GM19452 (cell line): ENCODE measurements around the gene PIGL.
"Not testable (repeated sequence)": the region's sequence is repeated elsewhere in the genome, so short reads cannot be mapped to it uniquely, and the experiment has no call there.

Source experiments
- ATAC-seq: cut with Tn5 transposase; IDR thresholded peaks from one replicate; pipeline ENCODE4 v1.9.1; 2021; ENCODE audit not compliant: unreplicated experiment

Gene PIGL

DNA sequence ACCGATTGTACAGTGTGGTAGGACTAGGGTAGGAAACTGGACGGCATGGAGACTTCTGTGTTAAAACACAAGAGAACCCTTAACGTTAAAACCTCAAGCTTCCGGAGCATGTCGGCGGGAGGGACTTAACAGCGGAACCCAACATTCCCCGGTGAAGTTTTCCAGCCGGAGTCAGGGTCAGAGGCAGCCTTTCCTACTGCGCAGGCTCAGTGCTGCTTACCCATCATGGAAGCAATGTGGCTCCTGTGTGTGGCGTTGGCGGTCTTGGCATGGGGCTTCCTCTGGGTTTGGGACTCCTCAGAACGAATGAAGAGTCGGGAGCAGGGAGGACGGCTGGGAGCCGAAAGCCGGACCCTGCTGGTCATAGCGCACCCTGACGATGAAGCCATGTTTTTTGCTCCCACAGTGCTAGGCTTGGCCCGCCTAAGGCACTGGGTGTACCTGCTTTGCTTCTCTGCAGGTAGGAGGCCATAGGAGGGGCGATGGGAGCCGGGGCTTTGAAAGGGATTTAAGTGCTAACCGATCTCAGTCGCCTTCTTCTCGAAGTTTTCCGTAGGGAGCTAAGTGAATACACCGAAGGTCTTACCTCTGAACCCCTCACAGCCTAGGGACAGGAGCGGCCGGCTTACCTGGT is at the start of gene PIGL:
Gene PIGL, plus strand, starts transcription at position 209 of the 634 bp plus-strand sequence. Its CDS starts 17 bp downstream, at position 226.
- ATAC-seq, result peak; percentile 34

DNA sequence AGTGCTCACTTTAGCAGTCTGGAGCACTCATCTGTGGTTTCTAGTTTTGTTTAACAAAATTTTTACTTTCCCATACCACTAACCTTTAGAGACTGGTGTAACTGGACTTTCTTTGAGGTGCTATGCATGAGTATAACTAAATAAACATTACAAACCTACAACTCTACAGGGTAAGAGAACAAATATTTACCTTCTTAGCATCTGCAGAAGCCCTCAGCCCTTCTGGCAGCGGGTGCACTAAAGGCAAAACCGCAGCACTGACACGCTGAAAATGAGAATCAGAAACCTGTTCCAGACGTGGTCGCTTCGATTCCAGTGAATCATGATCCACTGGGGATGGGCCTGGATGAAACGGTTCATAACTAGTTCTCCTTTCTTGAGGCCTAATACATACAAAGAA is 45.4 kb upstream of the PIGL start:
- no peak for ATAC-seq

DNA sequence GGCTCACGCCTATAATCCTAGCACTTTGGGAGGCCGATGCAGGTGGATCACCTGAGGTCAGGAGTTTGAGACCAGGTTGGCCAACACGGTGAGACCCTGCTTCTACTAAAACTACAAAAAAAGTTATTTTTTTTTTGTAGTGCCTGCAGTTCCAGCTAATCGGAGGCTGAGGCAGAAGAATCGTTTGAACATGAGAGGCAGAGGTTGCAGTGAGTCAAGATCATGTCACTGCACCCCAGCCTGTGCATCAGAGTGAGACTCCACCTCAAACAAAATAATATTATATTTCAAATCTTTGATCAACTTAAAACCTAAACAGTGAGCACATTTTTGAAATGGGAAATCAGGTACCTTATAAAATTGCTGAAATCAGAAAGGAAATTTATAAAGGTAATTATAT is 38.2 kb upstream of the PIGL start:
- ATAC-seq, result no peak

DNA sequence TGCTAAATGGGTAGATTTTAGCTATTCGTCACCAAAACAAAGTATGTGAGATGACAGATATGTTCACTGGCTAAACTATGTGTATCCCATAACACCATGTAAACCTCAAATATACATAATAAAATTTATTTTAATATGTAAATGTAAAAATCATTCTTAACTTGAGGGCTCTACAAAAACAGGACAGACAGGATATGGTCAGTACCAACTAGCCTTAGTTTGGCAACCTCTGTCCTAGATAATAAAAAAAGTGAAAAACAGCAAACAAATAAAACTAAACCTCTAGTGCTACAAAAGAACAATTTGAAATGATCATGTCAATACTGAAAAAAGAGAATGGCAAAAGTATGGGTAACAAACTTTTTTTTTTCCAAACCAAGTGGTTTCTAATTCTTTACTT is 35.4 kb upstream of the PIGL start:
- no peak for ATAC-seq

DNA sequence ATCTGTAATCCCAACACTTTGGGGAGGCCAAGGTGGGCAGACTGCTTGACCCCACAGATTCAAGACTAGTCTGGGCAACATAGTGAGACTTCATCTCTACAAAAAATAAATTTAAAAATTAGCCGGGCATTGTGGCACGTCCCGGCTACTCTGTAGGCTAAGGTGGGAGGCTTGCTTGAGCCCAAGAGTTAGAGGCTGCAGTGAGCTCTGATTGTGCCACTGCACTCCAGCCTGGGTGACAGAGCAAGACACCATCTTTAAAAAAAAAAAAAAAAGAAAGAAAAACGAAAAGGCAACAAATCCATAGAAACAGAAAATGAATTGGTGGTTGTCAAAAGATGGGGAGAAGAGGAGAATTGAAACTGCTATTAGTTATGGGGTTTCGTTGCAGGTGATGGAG is 29.4 kb upstream of the PIGL start:
- no peak for ATAC-seq

DNA sequence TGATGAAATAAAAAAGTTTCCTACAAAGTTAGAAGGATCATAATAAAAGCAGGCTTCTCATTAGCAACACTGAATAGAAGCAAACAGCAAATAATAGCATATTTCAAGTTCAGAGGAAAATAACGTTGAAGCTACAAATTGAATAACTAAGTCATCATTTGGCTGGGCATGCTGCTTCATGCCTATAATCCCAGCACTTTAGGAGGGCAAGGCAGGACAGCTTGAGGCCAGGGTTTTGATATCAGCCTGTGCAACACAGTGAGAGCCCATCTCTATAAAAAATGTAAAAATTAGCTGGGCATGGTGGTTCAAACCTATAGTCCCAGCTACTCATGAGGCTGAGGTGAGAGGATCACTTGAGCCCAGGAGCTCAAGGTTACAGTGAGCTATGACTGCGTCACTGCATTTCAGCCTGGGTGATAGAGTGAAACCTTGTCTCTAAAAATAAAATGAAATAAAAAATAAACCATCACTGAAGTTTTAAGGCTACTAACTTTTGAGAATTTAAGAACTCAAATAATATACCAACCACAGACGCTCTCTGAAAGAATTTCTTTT is 27.1 kb upstream of the PIGL start:
- no peak for ATAC-seq

DNA sequence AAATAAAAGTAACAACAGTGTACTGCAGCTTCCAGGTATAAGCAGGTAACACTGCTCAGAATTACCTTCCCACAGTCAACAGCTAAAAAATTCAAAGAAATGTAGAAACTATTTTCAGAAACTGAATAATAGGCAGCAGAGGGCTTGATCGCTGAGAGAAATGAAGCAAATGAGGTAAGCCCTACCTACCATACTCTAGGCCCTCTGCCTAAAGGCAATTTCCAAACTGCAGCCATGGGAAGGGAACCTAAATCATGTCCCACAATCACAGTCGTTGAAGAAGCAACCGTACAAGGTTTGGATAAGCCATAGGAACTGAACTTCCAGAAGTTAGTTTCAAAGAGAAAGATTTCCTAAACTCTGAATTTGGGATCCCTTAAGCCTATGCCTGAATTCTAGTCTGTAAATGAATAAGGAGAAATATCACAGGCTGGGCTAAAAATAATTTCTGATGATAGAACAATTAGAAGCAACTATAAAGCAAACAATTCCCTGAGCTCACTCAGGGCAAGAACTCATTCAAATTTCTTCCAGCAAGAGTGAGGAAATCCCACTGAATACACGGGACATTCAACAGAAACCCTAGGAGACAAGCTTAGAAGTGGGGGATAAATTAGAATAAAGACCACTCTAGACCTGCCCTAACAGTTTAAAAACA is 26.2 kb upstream of the PIGL start:
- no peak for ATAC-seq

DNA sequence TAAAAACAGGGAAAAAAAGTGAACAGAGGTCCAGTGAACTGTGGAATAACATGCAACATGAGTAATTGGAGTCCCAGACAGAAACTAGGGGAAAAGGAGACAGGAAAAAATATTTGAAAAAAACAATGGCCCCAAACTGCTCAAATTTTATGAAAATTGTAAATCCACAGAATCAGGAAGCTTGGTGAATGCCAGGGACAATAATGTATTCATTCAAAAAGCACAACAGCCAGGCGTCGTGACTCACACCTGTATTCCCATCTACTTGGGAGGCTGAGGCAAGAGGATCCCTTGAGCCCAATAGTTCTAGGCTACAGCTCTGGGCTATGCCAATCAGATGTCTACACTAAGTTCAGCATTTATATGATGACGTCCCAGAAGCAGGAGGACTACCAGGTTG is 25.4 kb upstream of the PIGL start:
- no peak for ATAC-seq

DNA sequence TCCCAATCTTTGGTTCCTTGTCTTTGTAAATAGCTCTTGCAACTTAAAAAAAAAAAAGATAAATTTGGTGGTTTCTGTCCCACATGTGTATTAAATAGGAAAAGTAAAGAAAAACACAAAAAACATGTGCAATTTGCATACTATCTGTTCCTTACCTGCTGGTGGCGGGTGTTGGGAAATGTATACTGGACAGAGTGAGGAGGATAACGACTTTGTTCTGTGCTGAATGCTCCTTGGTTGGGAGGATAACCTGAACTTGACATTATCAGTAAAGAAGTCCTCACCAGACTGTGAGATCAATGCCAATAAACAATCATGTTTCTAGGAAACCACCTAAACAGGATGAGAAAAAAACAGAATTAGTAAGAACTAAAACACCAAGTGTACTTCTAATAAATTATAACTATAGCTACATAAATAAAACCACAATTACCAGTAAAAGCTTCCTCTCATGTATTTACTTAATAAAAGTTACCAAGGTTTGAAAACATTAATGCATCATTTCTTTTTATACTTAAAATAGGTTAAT is 22.6 kb upstream of the PIGL start:
- ATAC-seq, result not testable (repeated sequence)

DNA sequence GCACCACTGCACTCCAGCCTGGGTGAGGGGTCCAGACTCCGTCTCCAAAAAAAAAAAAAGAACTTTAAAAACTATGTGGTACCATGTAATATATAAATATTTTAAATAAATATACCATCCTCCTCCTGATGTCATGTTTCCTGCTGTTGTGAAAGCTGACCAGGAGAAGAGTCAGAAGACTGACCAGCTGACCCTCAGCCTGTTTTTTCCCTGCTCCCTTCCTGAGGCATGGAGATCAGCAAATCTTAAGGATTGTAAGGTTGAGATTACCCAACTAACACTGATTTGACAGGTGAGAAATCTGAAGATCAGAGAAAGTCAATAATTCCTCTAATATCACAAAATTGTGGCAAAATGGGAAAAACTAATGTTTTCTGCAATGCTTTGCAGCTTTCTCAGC is 19.7 kb upstream of the PIGL start:
- ATAC-seq, result no peak

DNA sequence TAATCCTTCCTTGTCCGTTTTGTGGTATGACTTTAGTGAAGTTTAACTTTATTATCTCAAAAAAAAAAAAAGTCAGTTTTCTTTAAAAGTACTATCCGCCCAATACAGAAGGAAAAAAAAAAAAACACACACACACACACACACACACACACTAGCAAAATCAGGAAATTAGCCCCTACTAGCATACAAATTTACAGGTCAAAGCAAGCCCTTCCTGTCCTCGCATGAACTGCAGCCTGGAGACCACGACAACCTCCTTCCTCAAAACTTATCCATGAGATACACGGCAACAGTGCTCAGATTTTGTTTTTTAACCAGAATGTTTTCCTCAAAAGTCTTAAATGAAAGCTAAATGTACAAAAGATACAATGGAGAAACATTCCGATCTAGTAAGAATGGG is 17.9 kb upstream of the PIGL start:
- no peak for ATAC-seq

DNA sequence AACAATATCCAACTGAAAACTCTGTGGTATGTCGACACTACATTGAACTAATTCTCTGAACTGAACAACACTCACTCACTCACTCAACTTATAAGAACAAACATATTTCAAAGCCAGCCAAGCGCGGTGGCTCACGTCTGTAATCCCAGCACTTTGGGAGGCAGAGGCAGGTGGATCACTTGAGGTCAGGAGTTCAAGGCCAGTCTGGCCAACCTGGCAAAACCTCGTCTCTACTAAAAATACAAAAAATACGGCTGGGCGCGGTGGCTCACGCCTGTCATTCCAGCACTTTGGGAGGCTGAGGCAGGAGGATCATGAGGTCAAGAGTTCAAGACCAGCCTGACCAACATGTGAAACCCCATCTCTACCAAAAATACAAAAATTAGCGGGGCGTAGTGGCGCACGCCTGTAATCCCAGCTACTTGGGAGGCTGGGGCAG is 15.3 kb upstream of the PIGL start:
- ATAC-seq, result not testable (repeated sequence)

DNA sequence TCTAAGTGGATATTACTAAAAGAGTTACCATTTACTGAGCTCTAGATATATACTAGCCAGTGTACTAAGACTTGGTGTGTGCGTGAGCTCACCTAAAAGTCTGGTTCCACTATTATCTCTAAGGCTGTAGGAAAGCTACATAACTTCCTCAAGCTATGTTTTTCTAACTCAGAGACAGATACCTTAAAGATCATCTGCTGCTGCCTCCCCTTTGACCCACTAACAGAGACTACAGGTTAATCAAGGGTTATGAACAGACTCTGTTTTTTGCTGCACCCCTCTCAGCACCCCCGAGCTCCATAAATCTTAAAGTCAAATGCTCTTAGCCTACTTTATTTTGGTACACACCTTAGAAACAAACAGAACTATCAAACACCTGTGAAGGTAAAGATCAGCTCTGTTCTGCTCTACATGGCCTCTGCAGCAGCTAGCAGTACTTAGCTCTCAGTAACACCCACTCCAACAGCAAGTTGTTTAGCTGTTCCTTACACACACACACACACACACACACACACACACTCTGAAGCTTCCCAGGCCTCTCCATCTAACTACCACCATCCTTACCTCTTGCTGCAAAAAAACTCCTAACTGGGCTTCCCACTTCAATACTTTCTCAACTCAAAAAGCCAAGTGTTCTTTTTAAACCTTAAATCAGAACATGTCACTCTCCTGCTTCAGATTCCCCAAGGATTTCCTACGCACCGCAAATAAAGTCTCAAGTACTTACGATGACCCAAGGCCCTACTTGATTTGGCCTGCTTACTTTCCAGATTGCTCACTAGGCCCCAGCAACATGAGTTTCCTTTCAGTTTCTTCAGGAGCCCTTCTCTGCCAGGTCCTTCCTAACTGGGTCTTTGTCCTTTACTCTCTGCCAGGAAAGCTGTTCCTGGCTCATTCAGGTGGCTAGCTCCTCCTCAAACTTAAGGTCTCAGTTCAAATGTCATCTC is 14.2 kb upstream of the PIGL start:
- ATAC-seq, result not testable (repeated sequence)

DNA sequence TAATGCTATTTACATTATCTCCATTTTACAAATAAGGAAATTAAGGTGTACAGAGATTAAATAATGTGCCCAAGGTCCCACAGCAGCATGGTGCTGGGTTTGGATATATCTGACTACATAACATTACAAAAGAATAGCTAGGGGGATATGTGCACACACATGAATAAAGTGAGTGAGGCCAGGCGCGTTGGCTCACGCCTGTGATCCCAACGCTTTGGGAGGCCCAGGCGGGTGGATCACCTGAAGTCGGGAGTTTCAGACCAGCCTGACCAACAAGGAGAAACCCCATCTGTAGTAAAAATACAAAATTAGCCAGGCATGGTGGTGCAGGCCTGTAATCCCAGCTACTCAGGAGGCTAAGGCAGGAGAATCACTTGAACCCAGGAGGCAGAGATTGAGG is 12.2 kb upstream of the PIGL start:
- not testable (repeated sequence) for ATAC-seq

DNA sequence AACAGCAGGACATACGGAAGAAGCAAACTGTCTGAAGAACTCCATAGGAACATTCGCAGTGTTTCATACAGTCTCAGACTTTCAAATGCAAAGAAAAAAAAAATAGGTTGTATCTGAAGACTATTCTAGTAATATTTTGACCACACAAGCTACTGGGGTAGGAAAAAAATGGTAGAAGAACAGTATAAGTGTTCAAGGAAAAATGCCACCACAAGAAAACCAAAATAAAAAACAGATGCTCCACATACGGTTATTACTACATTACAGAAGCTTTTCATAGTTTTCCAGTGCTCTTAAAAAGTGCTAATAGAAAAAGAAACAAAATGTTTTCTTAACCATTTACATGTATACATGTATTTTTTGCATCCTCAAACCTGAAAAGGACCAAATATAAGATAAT is 5.4 kb upstream of the PIGL start:
- no peak for ATAC-seq

DNA sequence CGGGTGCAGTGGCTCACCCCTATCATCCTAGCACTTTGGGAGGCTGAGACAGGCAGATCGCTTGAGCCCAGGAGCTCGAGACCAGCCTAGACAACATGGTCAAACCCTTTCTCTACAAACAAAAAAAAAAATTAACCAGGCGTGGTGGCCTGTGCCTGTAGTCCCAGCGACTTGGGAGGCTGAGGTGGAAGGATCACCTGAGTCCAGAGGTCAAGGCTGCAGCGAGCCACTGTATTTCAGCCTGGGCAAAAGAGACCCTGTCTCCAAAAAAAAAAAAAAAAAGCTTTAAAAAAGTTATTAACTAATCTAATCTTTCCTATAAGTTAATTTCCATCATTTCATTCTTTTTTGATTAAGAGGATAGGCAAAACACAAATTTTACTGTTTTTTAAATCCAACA is 4.2 kb upstream of the PIGL start:
- ATAC-seq, result no peak

DNA sequence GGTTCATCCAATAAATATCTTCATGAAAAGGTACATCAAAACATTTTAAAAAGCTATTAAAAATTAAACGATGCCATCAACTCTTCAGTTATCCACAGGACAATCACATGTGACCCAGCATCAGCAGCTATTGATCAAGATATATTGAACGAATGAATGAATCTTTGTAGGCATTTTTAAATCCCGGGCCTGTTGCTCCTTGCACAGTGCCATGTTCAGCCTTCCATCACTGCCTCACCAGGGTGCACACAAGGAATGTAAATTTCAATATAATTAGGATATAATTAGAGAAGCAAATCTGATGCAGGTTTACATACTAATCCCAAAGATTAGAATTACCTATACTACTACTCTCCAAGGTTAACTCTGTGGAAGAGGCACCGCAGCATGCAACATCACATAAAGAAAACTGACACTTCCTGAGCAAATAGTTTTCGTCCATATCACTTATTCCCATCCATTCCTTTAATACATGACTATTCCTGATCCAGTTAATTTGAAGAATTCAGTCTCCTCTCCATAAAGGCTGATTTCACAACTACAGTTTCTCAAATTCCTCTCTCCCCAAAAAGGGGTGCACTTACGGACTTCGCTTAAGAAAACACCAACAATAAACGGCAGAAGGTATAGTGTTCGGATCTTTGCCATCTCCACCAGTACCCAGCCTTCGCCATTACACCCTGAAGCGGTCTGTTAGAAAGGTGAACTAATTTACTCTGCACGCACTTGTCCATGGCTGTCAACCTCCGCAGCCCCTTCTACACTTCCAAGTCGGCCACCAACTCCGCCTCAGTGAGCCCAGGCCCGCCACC is 2.6 kb upstream of the PIGL start:
- ATAC-seq, result no peak

DNA sequence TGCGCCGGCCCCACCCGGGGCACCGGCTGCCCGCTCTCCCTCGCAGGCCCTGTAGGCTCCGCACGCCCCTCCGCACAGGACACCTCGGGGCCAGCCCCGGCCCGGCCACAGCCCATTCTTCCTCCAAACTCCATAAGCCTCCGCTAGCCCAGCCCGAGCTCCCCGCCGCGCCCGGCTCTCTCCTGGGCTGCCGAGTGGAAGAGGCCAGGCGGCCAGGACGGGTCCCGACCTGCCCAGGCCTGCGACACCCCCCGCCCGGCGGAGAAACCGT is 2.1 kb upstream of the PIGL start:
- peak; percentile 29 for ATAC-seq

DNA sequence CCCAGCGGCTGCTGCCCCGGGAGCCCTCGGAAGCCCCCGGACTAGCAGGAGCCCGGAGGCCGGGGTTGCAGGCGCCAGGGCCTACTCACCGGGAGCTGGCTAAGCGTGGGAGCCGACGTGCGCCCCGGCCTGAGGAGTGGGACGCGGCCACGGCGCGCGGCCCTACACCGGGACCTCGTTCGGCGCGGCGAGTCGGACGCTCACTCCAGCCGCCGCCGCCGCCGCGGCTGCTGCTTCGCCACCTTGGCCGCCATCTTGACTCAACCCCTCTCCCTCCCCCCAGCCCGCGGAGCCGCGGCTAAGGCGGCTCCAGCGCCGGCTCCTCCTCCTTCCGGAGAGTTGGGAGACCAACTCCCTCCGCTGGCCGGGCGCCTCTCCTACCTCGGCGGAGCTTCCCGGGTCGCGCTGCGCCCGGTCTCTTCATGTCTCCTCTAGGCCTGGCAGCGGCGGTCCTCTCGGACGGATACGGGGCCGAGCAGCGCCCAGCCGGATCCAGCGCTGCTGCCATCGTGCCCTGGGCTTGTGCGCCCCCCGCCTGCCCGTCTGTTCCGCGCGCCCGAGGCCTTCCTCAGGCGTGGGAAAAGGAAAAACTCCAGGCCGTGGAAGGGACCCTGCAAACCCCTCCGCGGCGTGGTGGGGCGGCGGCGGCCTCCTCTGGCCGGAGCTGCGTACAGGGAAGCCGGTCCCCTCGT is 1.6 kb upstream of the PIGL start, which contains the start of gene NCOR1:
Gene NCOR1, minus strand, starts transcription at position 262 of the 692 bp plus-strand sequence. CDS start 20,965 bp downstream, outside the sequence.
- peak; percentile 84 for ATAC-seq

DNA sequence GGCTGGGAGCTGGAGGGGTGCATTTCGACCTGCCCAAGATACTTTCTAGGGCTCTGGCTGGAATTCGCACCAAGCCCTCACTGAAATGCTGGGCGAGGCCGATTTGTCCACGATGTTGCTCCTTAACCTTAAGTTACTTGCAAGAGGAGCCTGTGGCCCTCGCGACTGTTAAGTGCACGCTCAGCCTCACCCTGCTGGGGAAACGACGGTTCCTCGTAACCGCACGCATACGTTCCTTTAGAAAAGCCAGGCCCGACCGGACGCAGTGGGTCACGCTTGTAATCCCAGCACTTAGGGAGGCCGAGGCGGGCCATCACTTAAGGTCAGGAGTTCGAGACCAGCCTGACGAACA is 1.1 kb upstream of the PIGL start:
- ATAC-seq, result no peak
